HPDE6-E6E7 (cell line): ENCODE results near the gene CDH12.
"Not testable (repeated sequence)": the region's sequence is repeated elsewhere in the genome, so short reads cannot be mapped to it uniquely, and the experiment has no call there.

Source experiments
- DNase-seq: peaks from one replicate; pipeline ENCODE4 v3.0.0; 2011; ENCODE audit warnings: missing footprints; ENCODE audit errors: extremely low spot score

The CDH12 gene

DNA sequence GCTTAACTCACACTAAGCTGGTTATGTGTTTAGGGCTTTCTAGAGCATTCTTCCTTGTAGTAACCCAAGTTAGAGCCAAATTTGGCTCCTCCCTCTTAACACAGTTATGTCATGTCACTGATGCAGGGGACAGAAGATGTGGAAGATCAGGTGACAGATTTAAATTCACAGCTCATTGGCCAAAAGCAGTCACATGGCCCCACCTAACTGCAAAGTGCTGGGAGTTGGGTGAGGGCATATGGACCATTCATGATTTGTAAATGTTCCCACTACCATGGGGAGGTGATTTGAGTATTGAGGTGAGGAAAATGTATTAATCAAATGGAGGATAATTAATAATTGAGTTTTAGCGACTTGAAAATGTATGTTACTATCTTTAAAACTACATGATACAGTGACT lies 829.4 kb downstream of the CDH12 start:
- DNase-seq: no peak

DNA sequence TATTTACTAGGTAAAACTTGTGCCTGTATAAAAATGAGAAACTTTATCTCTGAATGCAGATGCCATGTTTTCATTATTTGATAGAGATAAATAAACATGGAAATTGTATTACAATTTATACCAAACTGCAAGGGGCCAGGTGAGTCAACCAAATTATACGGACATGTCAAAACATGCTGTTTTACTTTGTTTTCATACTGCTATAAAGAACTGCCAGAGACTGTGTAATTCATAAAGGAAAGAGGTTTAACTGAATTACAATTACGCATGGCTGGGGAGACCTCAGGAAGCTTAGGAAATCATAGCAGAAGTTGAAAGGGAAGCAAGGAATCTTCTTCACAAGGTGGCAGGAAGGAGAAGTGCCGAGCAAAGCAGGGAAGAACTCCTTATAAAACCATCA lies 840.3 kb downstream of the CDH12 start:
- DNase-seq: not testable (repeated sequence)

- DNase-seq: not testable (repeated sequence)
Measured at GRCh38 chr5:22010808-22011207, 842.3 kb downstream of the CDH12 start.

- DNase-seq: not testable (repeated sequence)
Measured at GRCh38 chr5:22001097-22001496, 852.0 kb downstream of the CDH12 start.

GRCh38 chr5:21985799-21986198 lies 867.3 kb downstream of the CDH12 start:
- not testable (repeated sequence) for DNase-seq

DNA sequence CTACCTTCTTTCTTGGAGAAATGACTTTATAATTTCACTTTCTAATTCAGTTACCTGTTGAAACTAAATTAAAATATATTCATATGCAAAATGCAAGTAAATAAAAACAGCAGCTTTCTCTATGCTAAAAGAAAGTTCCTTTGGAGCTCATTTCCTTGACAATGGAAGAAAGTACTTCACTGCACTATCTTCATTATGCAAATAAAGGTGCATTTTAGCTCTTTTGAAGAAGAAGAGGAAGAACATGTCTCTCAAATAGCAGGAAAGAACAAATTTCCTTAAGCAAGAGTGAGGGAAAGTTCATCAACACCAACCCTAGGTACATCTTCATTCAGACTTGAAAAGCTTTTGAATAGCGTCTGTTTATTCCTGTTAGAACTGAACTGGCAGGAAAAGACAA lies 901.6 kb downstream of the CDH12 start:
- DNase-seq: not testable (repeated sequence)

DNA sequence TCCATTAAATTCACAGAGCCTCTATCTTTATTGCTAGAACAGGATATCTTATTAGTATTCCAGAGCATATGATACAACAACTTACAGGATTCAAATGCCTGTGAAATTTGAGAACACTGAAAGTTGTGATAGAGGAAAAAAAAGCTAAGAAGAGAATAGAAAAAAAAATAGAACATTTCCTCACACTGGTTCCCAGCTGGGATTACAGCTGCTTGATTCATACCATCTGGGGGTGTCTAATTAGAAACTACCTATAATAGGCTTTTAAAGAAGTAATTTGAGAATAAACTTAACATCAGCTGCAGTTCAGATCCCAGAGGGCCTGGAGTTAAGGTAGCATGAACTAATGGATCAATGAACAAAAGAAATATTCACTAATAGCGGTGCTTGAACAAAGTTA lies 922.0 kb downstream of the CDH12 start:
- DNase-seq: no peak

- DNase-seq: peak; percentile 20
Measured at GRCh38 chr5:21919414-21920022, 933.6 kb downstream of the CDH12 start.

DNA sequence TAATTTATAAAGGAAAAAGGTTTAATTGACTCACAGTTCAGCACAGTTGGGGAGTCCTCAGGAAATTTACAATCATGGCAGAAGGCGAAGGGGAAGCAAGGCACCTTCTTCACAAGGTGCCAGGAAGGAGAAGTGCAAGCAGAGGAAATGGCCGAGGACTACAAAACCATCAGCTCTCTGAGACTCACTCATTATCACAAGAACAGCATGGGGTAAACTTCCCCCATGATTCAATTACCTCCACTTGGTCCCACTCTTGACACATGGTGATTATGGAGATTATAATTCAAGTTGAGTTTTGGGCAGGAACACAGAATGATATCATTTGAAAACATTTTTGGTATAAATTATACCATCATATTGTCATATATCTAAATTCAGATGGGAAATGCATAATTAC lies 934.7 kb downstream of the CDH12 start:
- DNase-seq: no peak

DNA sequence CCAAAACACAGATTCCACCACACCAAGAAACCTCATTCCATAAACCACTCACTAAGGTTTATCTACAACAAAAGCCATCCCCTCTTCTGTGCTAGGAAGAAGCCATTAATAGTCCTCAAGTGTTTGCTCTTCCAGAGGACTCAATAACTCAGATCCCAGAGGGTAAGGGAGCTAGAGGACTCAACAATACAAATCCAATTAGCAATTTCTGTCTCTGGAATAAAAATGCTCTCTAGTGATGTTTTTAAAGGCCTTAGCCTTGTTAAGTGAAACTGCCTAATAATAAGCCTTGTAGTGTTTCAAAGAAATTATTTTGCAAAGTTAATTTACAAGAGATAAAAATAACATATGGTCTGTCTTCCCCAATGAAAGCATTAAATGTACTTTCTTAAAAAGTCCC lies 942.4 kb downstream of the CDH12 start:
- no peak for DNase-seq

DNA sequence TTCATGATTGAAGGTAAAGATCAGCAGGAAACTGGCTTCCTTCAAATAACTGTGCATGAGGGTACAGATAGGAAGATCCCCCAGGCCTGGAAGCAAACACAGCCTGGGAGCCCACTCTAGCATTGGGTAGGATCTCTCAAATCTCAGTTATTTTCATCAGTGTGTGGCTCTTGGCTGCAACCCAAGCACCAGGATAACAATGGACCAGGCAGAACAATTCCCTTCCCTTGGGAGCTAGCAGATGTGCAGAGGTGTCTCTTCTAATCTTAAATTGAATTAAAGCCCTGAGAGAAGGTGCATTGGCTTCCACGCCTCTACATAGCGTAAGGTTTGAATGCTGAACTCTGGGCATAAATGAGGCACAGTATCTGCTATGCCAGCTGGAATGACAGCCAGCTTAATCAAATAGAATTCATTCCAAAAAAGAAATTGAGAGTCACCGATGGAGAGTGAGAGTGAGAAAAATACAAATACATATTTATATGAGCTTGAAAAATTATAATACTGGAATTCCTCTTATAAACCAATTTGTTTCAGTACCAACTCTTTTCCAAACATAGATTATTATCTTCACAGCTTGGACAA lies 957.3 kb downstream of the CDH12 start:
- no peak for DNase-seq

GRCh38 chr5:21893161-21893560 lies 960.0 kb downstream of the CDH12 start:
- no peak for DNase-seq

- DNase-seq: no peak
Measured at GRCh38 chr5:21889581-21889980, 963.6 kb downstream of the CDH12 start.

DNA sequence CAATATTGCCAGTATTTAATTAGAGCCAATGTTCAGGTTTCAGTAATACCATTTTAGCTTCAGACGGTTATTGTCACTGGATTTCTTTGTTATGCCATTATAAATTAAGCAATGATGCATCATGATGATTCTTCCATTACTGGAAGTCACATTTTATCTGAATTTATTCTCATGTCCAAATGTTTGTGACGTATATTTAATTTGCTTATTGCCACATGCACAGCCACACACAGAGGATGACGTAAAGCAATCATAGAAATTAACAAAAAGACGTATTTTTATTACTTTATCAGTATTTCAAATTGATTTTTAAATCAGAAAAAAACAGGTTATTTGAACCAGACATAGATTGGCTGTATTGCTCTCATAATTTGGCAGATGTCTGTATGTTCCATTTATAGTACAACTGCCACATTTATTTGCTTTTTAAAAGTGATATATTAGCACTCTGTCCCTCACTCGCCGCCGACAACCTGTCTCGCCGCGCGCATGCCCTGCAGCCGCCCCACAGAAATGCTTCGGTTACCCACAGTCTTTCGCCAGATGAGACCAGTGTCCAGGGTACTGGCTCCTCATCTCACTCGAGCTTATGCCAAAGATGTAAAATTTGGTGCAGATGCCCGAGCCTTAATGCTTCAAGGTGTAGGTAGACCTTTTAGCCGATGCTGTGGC lies 970.9 kb downstream of the CDH12 start:
- DNase-seq: no peak

DNA sequence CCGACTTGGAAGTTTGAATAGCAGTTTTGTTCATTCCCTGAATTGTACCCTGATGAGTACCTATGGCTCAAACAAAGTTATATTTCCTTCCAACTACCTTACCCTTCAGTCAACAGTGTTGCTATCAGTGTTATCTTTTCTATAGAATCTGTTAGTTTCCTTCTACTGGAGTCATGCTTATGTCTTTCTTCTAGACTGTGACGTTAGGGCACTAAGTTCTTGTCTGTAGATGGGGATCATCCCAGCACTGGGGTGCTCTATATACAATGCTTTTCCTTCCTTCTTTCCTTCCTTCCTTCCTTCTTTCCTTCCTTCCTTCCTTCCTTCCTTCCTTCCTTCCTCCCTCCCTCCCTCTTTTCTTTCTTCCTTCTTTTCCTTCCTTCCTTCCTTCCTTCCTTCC lies 973.0 kb downstream of the CDH12 start:
- no peak for DNase-seq

DNA sequence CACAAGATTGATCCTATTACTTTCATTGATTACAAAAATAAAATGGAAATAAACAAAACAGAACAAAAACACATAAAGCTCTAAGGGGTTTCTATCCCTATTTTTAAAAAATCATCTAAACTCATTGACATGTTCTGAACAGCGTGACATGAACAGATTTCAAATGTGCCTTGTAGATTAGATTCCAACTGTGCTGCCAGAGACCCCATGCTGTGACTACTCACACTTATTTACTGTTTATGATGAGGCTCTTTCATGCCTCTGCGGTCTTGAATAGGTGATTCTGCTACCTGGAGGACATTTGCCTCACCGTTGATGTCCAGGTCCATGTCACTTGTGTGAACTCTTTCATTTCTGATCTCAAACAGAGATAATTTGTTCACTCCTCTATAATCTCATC lies 990.2 kb downstream of the CDH12 start:
- no peak for DNase-seq

DNA sequence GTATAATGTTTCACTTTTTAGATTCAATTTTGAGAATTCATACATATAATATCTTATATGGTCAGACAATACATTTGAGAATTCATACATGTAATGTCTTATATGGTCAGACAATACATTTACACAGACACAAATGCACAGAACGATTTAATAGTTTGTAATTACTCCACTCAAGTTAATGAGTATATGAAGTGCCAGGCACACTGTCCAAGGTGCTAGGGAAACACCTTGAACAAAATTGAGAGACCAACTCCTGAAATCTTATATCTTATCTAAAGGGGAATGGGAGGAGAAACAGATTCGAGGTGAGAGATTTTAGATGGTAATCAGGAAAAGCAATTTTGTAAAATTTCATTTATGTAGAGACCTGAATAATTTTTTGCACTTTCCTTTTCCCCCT lies 994.7 kb downstream of the CDH12 start:
- no peak for DNase-seq

DNA sequence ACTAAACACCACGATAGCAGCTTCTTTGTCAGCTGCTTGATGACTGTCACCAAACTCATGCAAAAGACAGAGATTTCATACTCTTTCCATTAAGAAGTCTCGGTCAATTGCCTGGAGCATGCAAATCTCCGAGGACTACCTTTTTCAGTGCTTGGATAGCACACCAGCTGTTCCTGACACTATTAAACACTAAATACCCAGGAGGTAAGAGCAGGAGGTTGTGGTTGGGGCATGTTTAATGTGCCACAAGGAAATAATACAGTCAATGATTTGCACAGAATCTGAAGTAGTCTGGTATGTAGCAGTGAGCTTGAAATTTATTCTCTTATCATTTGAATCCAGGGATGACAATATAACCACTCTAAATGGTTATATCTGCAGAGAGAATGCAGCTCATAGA lies 996.2 kb downstream of the CDH12 start:
- DNase-seq: no peak

GRCh38 chr5:21847300-21847699 lies 1005.8 kb downstream of the CDH12 start:
- no peak for DNase-seq

DNA sequence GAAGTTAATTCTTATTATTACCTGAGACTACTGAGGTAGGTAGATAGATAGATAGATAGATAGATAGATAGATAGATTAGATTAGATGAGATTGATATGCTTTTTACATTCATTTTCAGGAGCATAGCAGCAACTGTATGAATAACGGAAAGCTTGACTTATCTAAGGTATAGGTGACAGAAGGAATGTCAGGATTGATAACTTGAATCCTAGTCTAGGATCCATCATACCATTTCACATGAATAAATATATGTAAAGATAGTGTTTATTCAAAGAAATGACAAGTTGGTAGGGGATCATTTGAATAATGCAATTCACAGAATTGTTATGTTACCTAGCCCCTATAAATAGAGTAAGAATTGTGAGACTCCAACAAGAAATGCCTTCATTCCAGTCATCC lies 1008.2 kb downstream of the CDH12 start:
- no peak for DNase-seq

DNA sequence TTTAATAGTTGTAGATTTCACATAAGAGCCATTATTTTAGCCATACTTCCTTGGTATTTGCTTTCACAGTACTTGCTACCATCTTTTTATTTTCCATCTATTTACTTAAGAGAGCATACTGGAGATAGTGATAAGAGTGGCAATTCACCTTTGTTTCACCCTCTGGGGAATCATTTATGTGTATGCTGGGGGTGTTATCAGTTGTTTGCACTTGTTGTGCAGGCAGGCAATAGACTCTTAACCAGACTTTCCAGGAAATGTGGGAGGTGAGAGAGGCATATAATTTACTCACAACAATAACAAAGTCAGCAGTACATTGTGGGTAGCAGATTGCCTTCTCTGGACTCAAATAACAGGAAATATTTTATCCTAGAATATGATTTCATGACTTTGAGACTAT lies 1018.3 kb downstream of the CDH12 start:
- no peak for DNase-seq

- no peak for DNase-seq
Measured at GRCh38 chr5:21831145-21831787, 1021.9 kb downstream of the CDH12 start.

DNA sequence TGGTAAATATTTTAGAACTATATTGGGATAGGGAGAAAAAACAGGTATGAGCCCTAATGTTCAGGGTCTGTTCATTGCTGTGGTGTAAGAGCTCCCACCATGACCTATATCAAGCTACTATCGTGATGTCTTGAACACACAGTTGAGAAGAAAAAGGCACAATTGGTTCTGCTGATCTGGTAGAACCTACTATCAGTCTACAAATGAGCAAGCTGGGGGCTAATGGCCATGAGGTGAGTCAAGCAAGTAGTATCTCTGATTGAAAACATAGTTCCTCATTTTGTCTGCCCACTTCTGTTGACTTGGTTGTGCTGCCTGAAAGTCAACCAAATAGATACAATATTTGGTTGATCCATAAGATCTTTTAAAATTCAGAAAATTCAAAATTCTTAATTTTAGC lies 1026.3 kb downstream of the CDH12 start:
- no peak for DNase-seq
